Testis (tissue), 2 donors: ENCODE results near the gene CRYBB1.

Experiments
- CTCF ChIP-seq, 3 experiments: fragments of 450-650 bp in 2 of 3; fragments of 200-600 bp in 1 of 3; sonication (generic) in 1 of 3; IDR thresholded peaks; one replicate each; pipeline ENCODE4 v1.5.1; 2016 to 2019; ENCODE audit warnings: antibody characterized with exemption in 3 of 3, mild to moderate bottlenecking in 2 of 3, moderate library complexity in 1 of 3
- POLR2A ChIP-seq: fragments of 450-650 bp; IDR thresholded peaks from one replicate; pipeline ENCODE4 v1.6.1; 2017; ENCODE audit warnings: antibody characterized with exemption, mild to moderate bottlenecking, moderate library complexity

DNA sequence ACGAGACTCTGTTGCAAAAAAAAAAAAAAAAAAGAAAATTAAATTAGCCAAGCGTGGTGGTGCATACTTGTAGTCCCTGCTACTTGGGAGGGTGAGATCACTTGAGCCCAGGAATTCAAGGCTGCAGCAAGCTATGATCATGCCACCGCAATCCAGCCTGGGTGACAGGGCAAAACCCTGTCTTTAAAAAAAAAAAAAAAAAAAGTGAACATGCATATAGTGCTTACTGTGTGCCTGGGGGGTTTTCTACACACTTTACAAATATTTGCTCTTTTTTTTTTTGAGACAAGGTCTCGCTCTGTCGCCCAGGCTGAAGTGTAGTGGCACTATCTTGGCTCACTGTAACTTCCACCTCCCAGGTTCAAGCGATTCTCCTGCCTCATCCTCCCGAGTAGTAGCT is 40.7 kb downstream of the CRYBB1 start:
- TF ChIP-seq POLR2A = no peak
- TF ChIP-seq CTCF (IDR thresholded peaks at IDR 0.05) = no peak
